Stimulated activated memory B cell treated with anti-CD40 and anti-IgM and Interleukin-4, amounts not matched to agents 10 μg/mL and 1 μg/mL and 100 μg/mL, for 72 hours (primary cell): Measurements from ENCODE around the gene MEGF8.

Experiments
- ATAC-seq: fragments of 150-1000 bp; cut with Tn5 transposase; 2 replicates; pipeline ENCODE4 v1.10.0; 2021
- H3K27ac Mint-ChIP-seq: one replicate; pipeline ENCODE4 v1.8.0; 2022; ENCODE audit warnings: mild to moderate bottlenecking, mixed read lengths
- H3K27me3 Mint-ChIP-seq: one replicate; pipeline ENCODE4 v1.8.0; 2022; ENCODE audit warnings: mixed read lengths
- H3K36me3 Mint-ChIP-seq: one replicate; pipeline ENCODE4 v1.8.0; 2022; ENCODE audit warnings: mixed read lengths
- H3K4me1 Mint-ChIP-seq: one replicate; pipeline ENCODE4 v1.8.0; 2022; ENCODE audit warnings: mixed read lengths
- H3K4me3 Mint-ChIP-seq: one replicate; pipeline ENCODE4 v1.8.0; 2022; ENCODE audit warnings: mild to moderate bottlenecking, moderate library complexity, mixed read lengths
- H3K9me3 Mint-ChIP-seq: one replicate; pipeline ENCODE4 v1.8.0; 2022; ENCODE audit warnings: mixed read lengths

The MEGF8 gene

GRCh38 chr19:42313096-42313839 is 12.2 kb upstream of the MEGF8 start, which contains the start of gene TMEM145:
TSS of gene TMEM145 (plus strand) at chr19:42313309. CDS start at chr19:42313377, 68 bp downstream.
- Mint-ChIP-seq H3K27me3 (peaks cover 52% of the 10 kb centered on the region), H3K27ac (no peak within 1 kb of the TSS), H3K36me3 (no peaks in the 10 kb centered on the region), H3K9me3 (no peaks in the 10 kb centered on the region), H3K4me1 (peaks cover 30% of the 10 kb centered on the region), H3K4me3 (peak within 1 kb of the TSS; percentile 73)
- ATAC-seq: peak; percentile 61

- peak overlapping the region; percentile 3 for H3K4me3 Mint-ChIP-seq
- no peak for ATAC-seq
- no peaks in the 10 kb centered on the region for H3K9me3 Mint-ChIP-seq
- peaks cover 52% of the 10 kb centered on the region for H3K27me3 Mint-ChIP-seq
- peaks cover 30% of the 10 kb centered on the region for H3K4me1 Mint-ChIP-seq
- H3K27ac Mint-ChIP-seq: no peak overlapping the region
- H3K36me3 Mint-ChIP-seq: no peaks in the 10 kb centered on the region
Observed at GRCh38 chr19:42313840-42314755, 11.3 kb upstream of the MEGF8 start.

GRCh38 chr19:42315024-42315423 is 10.4 kb upstream of the MEGF8 start:
- H3K9me3 Mint-ChIP-seq: no peaks in the 10 kb centered on the region
- ATAC-seq: no peak
- H3K4me3 Mint-ChIP-seq: no peak overlapping the region
- H3K36me3 Mint-ChIP-seq: no peaks in the 10 kb centered on the region
- H3K4me1 Mint-ChIP-seq: peaks cover 30% of the 10 kb centered on the region
- H3K27me3 Mint-ChIP-seq: peaks cover 52% of the 10 kb centered on the region
- no peak overlapping the region for H3K27ac Mint-ChIP-seq

GRCh38 chr19:42316223-42317211 is 8.9 kb upstream of the MEGF8 start:
- peaks cover 30% of the 10 kb centered on the region for H3K4me1 Mint-ChIP-seq
- peak overlapping the region; percentile 30 for H3K4me3 Mint-ChIP-seq
- H3K27me3 Mint-ChIP-seq: peaks cover 41% of the 10 kb centered on the region
- H3K9me3 Mint-ChIP-seq: no peaks in the 10 kb centered on the region
- ATAC-seq: peak; percentile 57
- H3K36me3 Mint-ChIP-seq: no peaks in the 10 kb centered on the region
- peak overlapping the region; percentile 38 for H3K27ac Mint-ChIP-seq

GRCh38 chr19:42317535-42317934 is 7.9 kb upstream of the MEGF8 start:
- Mint-ChIP-seq H3K36me3 (no peaks in the 10 kb centered on the region), H3K27me3 (peaks cover 31% of the 10 kb centered on the region), H3K9me3 (no peaks in the 10 kb centered on the region), H3K4me1 (peaks cover 27% of the 10 kb centered on the region), H3K4me3 (no peak overlapping the region), H3K27ac (peak overlapping the region; percentile 38)
- no peak for ATAC-seq

- Mint-ChIP-seq H3K27ac (no peak overlapping the region), H3K36me3 (no peaks in the 10 kb centered on the region), H3K4me1 (peaks cover 19% of the 10 kb centered on the region), H3K9me3 (no peaks in the 10 kb centered on the region), H3K27me3 (peaks cover 8% of the 10 kb centered on the region), H3K4me3 (no peak overlapping the region)
- no peak for ATAC-seq
Observed at GRCh38 chr19:42322305-42322704, 3.1 kb upstream of the MEGF8 start.

- no peaks in the 10 kb centered on the region for H3K36me3 Mint-ChIP-seq
- peaks cover 8% of the 10 kb centered on the region for H3K27me3 Mint-ChIP-seq
- ATAC-seq: no peak
- no peak overlapping the region for H3K4me3 Mint-ChIP-seq
- no peaks in the 10 kb centered on the region for H3K9me3 Mint-ChIP-seq
- H3K27ac Mint-ChIP-seq: no peak overlapping the region
- H3K4me1 Mint-ChIP-seq: peaks cover 26% of the 10 kb centered on the region
Observed at GRCh38 chr19:42323473-42323851, 2.0 kb upstream of the MEGF8 start.

- ATAC-seq: no peak
- no peaks in the 10 kb centered on the region for H3K36me3 Mint-ChIP-seq
- peaks cover 32% of the 10 kb centered on the region for H3K4me1 Mint-ChIP-seq
- H3K27ac Mint-ChIP-seq: peak overlapping the region; percentile 78
- H3K9me3 Mint-ChIP-seq: no peaks in the 10 kb centered on the region
- peaks cover 8% of the 10 kb centered on the region for H3K27me3 Mint-ChIP-seq
- H3K4me3 Mint-ChIP-seq: no peak overlapping the region
Observed at GRCh38 chr19:42323852-42324654, 1.4 kb upstream of the MEGF8 start.

GRCh38 chr19:42324655-42325307 is 654 bp upstream of the MEGF8 start:
- Mint-ChIP-seq H3K9me3 (no peaks in the 10 kb centered on the region), H3K4me3 (peak overlapping the region; percentile 94), H3K36me3 (no peaks in the 10 kb centered on the region), H3K27ac (peak overlapping the region; percentile 78), H3K4me1 (peaks cover 36% of the 10 kb centered on the region), H3K27me3 (peaks cover 8% of the 10 kb centered on the region)
- no peak for ATAC-seq

GRCh38 chr19:42325896-42326771 is 699 bp downstream of the MEGF8 start:
- no peaks in the 10 kb centered on the region for H3K36me3 Mint-ChIP-seq
- H3K4me3 Mint-ChIP-seq: peak overlapping the region; percentile 94
- peaks cover 42% of the 10 kb centered on the region for H3K4me1 Mint-ChIP-seq
- ATAC-seq: peak; percentile 21
- peak overlapping the region; percentile 78 for H3K27ac Mint-ChIP-seq
- no peaks in the 10 kb centered on the region for H3K9me3 Mint-ChIP-seq
- peaks cover 8% of the 10 kb centered on the region for H3K27me3 Mint-ChIP-seq

GRCh38 chr19:42326969-42327368 is 1.5 kb downstream of the MEGF8 start:
- Mint-ChIP-seq H3K4me1 (peaks cover 42% of the 10 kb centered on the region), H3K27me3 (peaks cover 8% of the 10 kb centered on the region), H3K9me3 (no peaks in the 10 kb centered on the region), H3K36me3 (no peaks in the 10 kb centered on the region), H3K4me3 (peak overlapping the region; percentile 94), H3K27ac (peak overlapping the region; percentile 78)
- ATAC-seq: no peak

GRCh38 chr19:42327381-42327780 is 1.9 kb downstream of the MEGF8 start:
- Mint-ChIP-seq H3K27me3 (peaks cover 8% of the 10 kb centered on the region), H3K36me3 (no peaks in the 10 kb centered on the region), H3K9me3 (no peaks in the 10 kb centered on the region), H3K27ac (no peak overlapping the region), H3K4me1 (peaks cover 42% of the 10 kb centered on the region), H3K4me3 (no peak overlapping the region)
- no peak for ATAC-seq

GRCh38 chr19:42328106-42328505 is 2.7 kb downstream of the MEGF8 start:
- no peak for ATAC-seq
- H3K4me3 Mint-ChIP-seq: no peak overlapping the region
- no peak overlapping the region for H3K27ac Mint-ChIP-seq
- H3K4me1 Mint-ChIP-seq: peaks cover 42% of the 10 kb centered on the region
- no peaks in the 10 kb centered on the region for H3K9me3 Mint-ChIP-seq
- H3K27me3 Mint-ChIP-seq: peaks cover 8% of the 10 kb centered on the region
- no peaks in the 10 kb centered on the region for H3K36me3 Mint-ChIP-seq
